Omental fat pad (tissue), 4 donors: ENCODE results near the gene SLC18A3. TPM values are rescaled to one million over a fixed set of nuclear protein-coding genes. Genes with fewer than 3 reads are reported as not detected.

Experiments used
- ATAC-seq: fragments of 150-250 bp; one replicate; pipeline ENCODE4 v1.9.1; 2016; ENCODE audit warnings: mild to moderate bottlenecking, moderate library complexity; ENCODE audit not compliant: low FRiP score
- DNase-seq: peaks from one replicate; pipeline ENCODE4 v3.0.0-alpha.2; 2019; ENCODE audit warnings: low spot score
- total RNA-seq, 4 donors: library from RNA; depleted of rRNA; stranded (reverse); fragments of >200 nt; gene quantifications; one replicate each; pipeline ENCODE4 v1.1.0, GENCODE V29; 2016
- TF ChIP-seq, protein P1 (sequence below), 3 donors: fragments of 450-650 bp; IDR thresholded peaks; one replicate each; pipeline ENCODE4 v1.5.1; 2016 to 2017; ENCODE audit warnings: antibody characterized with exemption in 3 of 3, mild to moderate bottlenecking in 3 of 3, moderate library complexity in 2 of 3

Gene SLC18A3
- total RNA-seq, 4 donors from 2014 or later = not detected

DNA sequence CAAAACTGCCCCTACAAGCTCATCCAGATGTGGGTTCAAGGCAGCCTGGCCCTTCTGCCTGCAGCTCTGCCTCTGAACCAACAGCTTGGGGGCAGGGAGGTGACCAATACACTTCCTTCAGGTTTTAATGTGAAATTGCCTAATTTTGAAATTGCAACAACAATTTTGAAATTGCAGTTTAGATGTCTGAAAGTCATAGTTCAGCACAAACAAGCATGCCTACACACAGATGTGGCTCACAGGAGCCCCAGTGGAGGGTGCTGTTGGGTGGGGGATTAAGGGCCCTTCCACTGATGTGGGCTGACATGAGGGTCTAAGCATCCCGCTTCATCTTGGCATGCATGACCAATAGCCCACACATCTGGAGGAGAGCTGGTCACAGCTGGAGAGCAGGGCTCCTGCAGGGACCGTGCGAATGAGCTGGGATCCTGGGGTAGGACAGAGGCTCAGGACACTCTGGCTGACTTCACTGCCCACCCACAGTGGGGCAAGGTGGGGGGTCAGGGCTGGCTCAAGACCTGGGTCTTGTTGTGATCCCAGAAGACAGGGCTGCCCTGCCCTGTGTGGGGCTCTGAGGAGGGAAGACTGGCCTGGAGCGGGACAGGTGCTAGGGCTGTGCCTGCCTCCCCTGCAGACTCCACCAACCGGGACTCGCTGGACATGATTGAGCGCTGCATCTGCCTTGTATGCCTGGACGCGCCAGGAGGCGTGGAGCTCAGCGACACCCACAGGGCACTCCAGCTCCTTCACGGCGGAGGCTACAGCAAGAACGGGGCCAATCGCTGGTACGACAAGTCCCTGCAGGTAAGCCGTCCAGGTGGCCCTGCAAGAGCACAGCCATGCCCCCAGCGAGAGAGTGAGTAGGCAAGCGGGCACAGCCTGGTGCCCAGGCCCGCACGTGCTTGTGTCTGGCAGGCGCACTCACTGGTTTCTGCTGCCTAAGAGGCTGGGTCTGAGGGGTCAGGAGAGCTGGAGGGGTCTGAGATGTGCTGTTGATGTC, 36.1 kb downstream of the SLC18A3 start:
- DNase-seq (no peak), ATAC-seq (no peak)
- TF ChIP-seq, protein P1, sequence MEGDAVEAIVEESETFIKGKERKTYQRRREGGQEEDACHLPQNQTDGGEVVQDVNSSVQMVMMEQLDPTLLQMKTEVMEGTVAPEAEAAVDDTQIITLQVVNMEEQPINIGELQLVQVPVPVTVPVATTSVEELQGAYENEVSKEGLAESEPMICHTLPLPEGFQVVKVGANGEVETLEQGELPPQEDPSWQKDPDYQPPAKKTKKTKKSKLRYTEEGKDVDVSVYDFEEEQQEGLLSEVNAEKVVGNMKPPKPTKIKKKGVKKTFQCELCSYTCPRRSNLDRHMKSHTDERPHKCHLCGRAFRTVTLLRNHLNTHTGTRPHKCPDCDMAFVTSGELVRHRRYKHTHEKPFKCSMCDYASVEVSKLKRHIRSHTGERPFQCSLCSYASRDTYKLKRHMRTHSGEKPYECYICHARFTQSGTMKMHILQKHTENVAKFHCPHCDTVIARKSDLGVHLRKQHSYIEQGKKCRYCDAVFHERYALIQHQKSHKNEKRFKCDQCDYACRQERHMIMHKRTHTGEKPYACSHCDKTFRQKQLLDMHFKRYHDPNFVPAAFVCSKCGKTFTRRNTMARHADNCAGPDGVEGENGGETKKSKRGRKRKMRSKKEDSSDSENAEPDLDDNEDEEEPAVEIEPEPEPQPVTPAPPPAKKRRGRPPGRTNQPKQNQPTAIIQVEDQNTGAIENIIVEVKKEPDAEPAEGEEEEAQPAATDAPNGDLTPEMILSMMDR (IDR thresholded peaks at IDR 0.05) = no peak

DNA sequence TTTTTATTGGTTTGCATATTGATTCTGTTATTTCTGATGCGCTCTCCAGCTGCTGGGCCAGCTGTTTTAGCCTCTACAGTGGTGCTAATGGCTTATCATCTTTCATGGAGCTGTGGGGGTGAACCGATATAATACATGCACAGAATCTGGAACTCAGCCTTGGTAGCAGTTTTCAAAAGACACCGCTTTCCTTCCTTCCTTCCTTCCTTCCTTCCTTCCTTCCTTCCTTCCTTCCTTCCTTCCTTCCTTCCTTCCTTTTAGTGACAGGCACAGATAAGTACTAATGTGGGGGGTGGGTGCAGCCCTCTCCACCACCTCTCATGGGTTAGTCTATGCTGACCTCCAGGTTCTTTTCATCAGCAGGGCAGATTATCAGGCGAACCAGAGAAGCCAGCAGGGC, 37.4 kb downstream of the SLC18A3 start:
- DNase-seq (no peak), ATAC-seq (no peak)
- TF ChIP-seq, protein P1 (IDR thresholded peaks at IDR 0.05) = no peak

DNA sequence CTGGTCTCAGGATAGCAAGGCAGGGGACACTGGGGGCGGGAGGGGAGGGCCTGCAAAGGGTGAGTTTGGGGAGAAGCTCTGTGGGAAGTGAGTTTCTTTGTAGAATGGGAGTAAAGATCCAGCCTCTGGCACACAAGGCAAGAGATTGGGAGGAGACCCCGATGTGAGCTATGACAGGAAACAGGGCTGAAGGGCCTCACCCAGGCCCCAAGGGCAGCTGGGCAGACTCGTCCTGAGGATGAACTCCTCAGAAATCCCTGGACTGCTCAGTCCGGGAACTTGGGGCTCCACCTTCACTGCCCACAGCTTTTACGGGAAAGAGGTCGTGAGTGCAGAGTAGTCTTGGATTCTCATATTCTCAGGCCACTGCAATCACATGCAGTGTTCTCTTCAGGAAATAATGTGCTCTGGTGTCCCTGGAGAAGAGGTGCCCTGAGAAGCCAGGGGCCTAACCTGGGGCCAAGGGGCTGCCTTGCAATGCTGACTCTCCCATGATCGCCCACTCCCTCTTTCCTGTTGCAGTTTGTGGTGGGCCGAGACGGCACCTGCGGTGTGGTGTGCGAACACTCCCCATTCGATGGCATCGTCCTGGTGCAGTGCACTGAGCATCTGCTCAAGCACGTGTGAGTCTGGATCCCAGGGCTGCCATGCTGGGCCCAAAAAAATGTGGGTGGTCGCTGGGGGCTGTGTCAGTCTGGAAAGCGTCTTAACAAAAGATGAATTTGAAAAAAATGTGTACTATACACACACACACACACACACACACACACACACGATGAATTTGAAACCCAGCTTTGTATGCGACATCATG, 38.1 kb downstream of the SLC18A3 start:
- TF ChIP-seq, protein P1 (IDR thresholded peaks at IDR 0.05) = no peak
- no peak for DNase-seq
- no peak for ATAC-seq

DNA sequence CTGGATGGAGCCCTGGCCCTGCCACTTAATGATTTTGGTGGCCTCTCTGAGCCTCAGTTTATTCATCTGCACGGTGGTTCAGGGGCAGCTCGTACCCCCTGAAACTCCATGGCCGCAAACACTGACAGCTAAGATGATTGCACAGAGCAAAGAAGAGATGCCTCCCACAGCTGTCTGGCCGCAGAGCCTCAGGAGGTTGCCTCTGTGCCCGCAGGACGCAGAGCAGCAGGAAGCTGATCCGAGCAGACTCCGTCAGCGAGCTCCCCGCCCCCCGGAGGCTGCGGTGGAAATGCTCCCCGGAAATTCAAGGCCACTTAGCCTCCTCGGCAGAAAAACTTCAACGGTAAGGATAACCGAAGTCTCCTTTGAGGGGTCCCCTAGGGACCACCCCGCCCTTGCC, 39.2 kb downstream of the SLC18A3 start:
- no peak for ATAC-seq
- TF ChIP-seq, protein P1 (IDR thresholded peaks at IDR 0.05) = no peak
- DNase-seq = no peak

DNA sequence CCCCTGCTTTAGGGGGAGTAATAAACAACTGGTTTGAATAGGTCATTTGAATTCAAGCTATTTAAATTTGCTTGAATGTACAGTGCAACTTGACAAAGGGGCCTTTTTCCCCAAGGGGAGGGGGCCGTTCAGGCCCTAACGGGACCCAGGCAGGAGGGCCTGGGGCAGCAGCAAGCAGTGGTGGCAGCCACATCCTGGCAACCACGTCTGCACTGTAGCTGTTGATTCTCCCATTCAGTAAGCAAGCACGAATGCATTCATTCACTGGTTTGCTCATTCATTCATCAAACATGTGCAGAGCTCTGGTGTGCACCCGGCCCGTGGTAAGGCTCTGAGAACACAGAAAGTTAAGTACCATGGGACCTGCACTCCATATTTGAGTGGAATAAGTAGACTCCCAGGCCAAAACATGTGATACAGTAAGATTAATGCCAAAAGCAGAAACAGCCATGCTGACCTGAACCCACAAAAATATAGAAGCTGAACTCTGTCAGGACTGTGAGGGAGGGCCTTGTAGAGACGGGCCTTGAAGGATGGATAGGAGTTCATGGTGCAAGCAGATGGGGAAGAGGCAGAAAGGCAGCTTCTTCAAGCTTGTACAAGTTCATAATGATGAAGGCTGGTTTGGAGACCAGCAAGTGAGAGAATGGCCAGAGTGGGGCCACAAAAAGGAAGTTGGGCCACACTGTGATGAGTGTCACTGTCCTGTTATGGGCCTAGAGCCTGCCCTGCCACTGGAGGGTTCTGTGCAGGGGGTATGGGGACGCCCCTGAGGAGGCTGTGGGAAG, 40.0 kb downstream of the SLC18A3 start:
- TF ChIP-seq, protein P1 (IDR thresholded peaks at IDR 0.05) = no peak
- no peak for DNase-seq
- no peak for ATAC-seq

DNA sequence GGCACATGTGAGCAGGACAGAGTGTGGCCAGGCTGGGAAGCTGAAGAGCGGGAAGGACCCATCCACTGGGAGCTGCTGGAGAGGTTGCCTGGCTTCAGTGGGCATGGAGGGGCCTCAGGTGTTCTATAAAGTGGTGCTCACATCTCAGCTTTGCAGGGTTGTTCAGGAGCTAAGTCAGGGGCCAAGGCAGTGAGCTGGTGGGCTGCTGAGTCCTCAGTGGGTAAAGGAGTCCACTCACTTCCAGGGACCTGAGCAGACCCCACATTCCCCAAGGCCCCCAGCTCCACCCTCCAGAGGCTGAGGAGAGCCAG, 40.6 kb downstream of the SLC18A3 start:
- TF ChIP-seq, protein P1 (IDR thresholded peaks at IDR 0.05) = no peak
- no peak for ATAC-seq
- DNase-seq = no peak
